GM13977 (cell line): ENCODE data around the gene PLEKHG4B.

Experiments
- DNase-seq: peaks from one replicate; pipeline ENCODE4 v3.0.0; 2012; ENCODE audit warnings: low spot score
- in situ Hi-C: fragments of 300-500 bp; cut with MboI; formaldehyde crosslinking; loops from one replicate; pipeline ENCODE4 v1.12.0; 2022; ENCODE audit warnings: low sequenced_read_pairs, low pct_unique_long_range_greater_than_20kb, mixed read lengths, inconsistent platforms; ENCODE audit not compliant: unreplicated experiment
- TF ChIP-seq, protein P1 (sequence below): IDR thresholded peaks from 2 replicates; pipeline ENCODE4 v1.5.1; 2012; ENCODE audit warnings: mild to moderate bottlenecking, control low read depth; ENCODE audit not compliant: insufficient read depth; ENCODE audit errors: extremely low read depth, missing control alignments

PLEKHG4B gene

DNA sequence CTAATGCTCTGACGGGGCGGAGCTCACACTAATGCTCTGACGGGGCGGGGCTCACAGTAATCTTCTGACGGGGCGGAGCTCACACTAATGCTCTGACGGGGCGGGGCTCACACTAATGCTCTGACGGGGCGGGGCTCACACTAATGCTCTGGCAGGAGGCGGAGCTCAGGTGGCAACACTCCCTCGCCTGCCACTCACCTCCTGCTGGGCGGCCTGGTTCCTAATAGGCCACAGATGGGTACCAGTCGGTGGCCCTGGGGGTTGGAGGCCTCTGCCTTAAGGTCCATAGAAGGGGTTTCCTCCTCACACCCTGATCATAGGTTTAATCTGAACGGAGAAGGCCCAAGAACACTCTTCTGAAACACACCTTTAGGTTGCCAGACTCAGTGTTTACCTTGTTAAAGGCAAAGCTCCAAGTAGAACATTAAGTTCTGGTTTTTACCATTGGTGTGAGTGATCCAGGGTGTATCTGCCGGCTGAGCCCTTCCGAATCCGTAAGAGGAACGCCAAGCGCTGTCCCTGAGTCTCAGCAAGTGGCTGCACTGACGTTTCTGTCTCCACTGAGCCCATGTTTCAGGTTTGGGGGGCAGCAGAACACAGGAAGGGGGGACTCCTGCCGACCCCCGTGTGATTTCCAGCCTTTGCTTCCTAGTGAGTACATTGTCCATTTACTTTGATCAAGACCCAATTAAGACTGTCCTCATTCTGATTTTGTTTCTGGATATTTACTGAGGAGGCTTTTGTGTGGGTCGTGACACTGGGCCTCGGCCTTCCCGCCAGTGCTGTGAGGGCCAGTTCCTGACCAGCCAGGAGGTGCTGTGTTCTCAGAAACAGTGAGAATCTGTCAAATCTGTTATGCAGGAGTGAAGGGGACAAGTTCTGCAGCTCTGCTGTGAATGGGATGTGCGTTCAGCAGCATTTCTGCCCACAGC, 74.7 kb downstream of the PLEKHG4B start:
- TF ChIP-seq, protein P1, sequence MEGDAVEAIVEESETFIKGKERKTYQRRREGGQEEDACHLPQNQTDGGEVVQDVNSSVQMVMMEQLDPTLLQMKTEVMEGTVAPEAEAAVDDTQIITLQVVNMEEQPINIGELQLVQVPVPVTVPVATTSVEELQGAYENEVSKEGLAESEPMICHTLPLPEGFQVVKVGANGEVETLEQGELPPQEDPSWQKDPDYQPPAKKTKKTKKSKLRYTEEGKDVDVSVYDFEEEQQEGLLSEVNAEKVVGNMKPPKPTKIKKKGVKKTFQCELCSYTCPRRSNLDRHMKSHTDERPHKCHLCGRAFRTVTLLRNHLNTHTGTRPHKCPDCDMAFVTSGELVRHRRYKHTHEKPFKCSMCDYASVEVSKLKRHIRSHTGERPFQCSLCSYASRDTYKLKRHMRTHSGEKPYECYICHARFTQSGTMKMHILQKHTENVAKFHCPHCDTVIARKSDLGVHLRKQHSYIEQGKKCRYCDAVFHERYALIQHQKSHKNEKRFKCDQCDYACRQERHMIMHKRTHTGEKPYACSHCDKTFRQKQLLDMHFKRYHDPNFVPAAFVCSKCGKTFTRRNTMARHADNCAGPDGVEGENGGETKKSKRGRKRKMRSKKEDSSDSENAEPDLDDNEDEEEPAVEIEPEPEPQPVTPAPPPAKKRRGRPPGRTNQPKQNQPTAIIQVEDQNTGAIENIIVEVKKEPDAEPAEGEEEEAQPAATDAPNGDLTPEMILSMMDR = no peak
- DNase-seq = no peak
- in situ Hi-C loops = no loop called here

DNA sequence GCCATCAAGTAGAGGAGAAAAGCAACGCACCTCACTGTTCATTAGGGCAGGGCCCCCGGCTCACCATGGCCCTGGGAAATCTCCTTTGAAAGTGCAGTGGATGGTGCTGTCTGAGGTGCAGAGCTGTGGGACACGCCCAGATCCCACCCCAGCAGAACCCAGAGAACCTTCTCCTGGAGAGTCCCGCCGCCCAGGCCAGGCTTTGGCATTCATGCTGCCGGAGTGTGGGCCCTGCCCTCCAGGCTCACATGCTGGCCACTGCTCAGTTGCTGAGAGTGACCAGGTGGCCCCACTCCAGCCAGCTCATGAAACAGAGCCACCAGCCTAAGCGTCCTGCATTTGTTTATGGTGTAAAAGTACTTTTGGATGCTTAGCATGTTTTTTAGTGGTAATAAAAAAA, 75.5 kb downstream of the PLEKHG4B start:
- no peak for DNase-seq
- TF ChIP-seq, protein P1 = no peak
- in situ Hi-C loops = no loop called here

DNA sequence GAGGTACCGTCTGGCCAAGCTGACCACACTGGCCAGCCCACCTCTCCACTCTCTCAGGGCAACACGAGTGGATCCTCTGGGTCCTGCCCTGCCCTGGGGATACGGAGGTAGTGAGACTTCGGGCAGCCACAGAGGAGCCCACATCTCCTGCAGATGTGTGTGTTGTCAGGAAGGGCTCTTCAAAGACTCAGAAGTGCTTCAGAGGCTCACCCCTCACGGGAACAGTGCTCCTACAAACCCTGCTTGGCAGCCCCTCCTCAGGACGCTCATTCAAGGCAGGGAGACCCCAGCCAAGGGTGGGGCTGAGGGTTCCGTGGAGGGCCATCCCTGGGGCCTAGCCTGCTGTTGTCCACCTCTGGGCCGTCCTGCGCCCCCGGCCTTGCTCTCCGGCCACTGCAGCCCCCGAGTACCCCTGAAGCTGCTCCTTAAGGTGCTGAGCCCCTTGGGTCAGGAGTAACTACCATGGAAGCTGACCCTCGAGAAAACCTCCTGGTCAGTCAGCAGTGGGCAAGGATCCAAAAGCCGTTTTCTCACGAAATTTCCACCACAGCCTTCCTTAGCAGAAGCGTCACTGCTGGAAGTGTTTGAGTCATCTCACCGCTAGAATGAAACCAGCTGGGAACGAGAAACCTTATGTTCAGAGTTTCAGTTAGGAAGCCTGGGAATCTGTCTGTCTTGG, 76.2 kb downstream of the PLEKHG4B start:
- in situ Hi-C loops = no loop called here
- DNase-seq = no peak
- TF ChIP-seq, protein P1 = no peak

DNA sequence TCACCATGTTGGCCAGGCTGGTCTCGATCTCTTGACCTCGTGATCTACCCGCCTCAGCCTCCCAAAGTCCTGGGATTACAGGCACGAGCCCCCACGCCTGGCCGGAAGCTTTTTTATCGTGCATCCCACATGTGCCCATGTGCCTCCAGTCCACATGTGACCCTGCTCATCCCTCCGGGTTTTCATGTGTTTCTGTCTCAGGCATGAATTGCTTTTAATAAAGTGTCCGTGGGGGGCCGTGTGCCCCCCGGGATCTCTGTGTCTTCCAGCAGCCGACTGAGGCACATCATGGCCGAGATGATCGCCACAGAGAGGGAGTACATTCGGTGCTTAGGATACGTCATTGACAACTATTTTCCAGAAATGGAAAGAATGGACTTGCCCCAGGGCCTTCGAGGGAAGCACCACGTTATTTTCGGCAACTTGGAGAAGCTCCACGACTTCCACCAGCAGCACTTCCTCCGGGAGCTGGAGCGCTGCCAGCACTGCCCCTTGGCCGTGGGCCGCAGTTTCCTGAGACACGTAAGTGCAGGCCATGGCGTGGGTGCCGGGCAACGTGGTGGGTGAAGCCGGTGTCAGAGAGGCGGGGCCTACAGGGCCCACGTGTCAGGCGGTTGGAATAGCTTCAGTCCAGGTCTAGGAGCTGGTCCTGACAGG, 77.2 kb downstream of the PLEKHG4B start:
- TF ChIP-seq, protein P1 = no peak
- in situ Hi-C loops = no loop called here
- no peak for DNase-seq

DNA sequence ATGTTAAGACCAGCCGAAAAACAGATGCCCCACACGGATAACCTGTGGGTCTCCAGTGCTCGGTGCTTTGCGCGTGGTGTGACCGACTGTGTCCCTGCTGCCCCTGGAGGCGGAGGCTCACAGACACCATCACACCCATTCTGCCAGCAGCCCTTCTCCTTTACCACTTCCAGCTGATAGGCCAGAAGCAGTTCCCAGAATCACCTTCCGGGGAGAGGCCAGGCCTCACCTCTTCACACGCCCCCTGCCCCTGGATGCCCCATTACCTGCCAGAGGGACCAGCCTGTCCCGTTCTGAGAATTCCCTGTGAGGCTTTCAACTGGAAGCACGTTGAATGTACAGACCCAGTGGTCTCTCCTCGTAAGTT, 77.7 kb downstream of the PLEKHG4B start:
- in situ Hi-C loops = no loop called here
- TF ChIP-seq, protein P1 = no peak
- DNase-seq = no peak

DNA sequence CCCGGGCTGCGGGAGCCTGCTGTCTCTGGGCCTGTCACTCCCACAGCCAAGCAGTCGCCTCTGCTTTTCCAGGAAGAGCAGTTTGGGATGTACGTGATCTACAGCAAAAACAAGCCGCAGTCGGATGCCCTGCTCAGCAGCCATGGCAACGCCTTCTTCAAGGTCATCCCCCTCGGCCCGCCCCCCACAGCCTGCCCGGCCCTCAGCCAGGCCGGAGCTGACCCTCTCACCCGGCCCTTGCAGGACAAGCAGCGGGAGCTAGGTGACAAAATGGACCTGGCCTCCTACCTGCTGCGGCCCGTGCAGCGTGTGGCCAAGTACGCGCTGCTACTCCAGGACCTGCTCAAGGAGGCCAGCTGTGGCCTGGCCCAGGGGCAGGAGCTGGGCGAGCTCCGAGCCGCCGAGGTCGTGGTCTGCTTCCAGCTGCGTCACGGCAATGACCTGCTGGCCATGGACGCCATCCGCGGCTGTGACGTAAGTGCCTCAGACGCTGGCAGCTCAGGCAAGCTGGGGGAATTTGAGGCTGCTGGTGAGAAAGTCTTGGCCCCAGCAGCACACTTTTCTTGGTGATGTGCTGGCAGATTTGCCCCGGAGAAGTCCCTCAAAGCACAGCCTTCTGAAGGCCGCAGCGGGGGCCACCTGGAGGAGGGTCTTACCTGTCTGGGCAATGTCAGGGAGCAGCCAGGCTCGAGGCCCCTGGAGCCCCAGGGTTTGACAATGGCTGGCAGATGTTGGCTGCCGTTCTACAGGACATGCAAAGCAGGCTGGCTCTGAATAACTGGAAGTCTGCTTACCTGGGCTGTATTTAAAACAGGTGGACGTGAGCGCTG, 79.2 kb downstream of the PLEKHG4B start:
- no peak for DNase-seq
- in situ Hi-C loops = no loop called here
- TF ChIP-seq, protein P1 = no peak
